Stimulated activated CD4-positive, alpha-beta T cell treated with anti-CD3 and anti-CD28 coated beads, Interleukin-12 subunit alpha, Interleukin-12 subunit beta, amount 100 ng/mL, for 24 hours (primary cell): ENCODE results near the gene HCRT.
"Not testable (repeated sequence)": the region's sequence is repeated elsewhere in the genome, so short reads cannot be mapped to it uniquely, and the experiment has no call there.

ENCODE experiments used
- DNase-seq, 2 experiments: peaks; one replicate each; pipeline ENCODE4 v3.0.0-alpha.2; 2020; ENCODE audit warnings: low read depth in 2 of 2

HCRT gene

GRCh38 chr17:42179911-42180410, 5.3 kb downstream of the HCRT start:
- peak in 1 of 2 experiments; percentile 24 for DNase-seq

DNA sequence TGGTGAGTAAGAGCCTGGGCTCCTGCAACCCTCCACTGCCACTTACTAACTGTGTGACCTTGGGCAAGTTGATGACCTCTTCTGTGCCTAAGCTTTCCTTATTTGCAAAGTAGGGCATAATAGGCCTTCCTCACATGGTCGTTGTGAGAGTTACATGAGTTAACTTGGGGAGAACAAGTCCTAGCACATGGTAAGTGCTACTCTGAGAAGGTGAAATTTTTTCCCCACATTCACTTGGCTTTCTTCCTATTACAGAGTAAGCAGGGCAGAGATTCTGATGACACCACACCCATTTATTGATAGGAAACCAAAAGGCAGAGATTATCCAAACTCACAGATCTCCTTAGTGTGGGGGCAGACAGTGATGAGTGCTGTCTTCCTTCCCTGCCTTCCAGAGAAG, 5.9 kb downstream of the HCRT start:
- no peak for DNase-seq

GRCh38 chr17:42178817-42179216, 6.4 kb downstream of the HCRT start:
- DNase-seq, result no peak

DNA sequence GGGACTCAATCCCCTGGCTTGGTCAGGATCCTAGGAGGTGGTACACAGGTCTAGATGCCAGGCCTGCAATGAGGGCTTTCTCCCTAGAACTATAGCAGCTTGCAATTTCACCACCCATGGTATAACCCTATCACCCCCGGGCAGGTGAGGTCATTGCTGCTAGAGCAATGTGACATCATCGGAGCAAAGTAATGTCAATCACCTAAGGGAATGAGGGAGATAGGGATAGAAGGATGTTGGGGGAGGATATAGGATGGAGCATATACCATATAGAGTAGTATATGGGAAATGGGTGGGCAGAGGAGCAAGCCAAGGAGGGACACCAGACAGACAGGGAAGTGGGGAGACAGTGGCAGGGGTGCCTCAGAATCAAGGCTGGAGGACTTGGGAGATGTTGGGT, 7.6 kb downstream of the HCRT start:
- no peak for DNase-seq

GRCh38 chr17:42174126-42174783, 11.0 kb downstream of the HCRT start:
- DNase-seq, result no peak

DNA sequence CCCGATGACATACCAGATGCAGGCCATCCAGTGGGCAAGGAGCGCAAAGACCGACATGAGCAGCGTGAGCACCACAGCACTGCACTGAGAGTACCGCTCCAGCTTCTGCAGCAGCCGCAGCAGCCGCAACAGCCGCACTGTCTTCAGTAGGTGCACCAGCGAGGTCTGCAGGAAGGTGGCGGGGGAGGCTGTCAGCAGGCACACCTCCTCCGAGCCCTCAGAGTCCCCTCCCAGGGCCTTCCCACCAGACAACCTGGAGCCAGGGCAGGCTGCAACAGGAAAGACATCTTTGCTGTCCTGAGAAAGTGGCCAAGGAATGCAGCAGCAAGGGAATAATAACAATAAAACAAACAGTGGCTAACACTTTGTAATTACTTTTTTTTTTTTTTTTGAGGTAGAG, 13.4 kb downstream of the HCRT start:
- DNase-seq, result no peak

DNA sequence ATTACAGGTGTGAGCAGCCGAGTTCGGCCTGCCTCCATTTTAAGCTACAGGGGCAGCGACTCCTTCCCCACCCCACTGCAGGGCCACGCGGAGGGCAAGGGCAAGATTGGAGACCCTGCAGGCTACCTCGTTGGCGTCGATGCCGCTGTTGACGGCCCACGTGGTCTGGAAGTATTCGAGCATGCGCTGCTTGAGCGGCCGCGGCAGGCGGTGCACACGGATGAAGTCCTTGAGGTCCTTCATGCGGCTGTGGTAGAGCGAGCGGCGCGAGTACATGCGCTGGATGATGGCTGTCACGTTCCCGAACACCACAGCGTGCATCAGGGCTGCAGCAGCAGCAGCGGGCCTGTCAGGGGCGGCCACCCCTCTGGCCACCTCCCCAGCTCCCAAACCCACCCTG, 15.9 kb downstream of the HCRT start:
- no peak for DNase-seq

DNA sequence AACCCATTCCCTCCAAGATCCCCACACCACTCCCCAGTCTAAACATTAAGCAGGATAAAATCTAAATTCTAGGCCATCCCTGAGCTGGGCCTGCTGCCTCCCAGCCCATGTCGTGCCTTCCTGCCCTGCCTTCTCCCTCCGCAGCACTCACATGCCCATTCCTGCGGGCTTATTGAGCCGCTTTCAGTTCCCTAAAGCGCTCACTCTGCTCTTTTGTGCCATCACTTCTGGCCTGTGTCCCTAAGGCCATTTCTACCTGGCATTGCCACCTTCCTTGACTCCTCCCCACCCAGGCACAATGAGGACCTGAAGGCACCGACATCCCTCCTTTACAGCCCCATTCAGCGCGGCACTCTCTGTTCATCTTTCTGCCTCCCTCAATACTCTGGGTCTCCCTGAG, 17.4 kb downstream of the HCRT start:
- no peak for DNase-seq

DNA sequence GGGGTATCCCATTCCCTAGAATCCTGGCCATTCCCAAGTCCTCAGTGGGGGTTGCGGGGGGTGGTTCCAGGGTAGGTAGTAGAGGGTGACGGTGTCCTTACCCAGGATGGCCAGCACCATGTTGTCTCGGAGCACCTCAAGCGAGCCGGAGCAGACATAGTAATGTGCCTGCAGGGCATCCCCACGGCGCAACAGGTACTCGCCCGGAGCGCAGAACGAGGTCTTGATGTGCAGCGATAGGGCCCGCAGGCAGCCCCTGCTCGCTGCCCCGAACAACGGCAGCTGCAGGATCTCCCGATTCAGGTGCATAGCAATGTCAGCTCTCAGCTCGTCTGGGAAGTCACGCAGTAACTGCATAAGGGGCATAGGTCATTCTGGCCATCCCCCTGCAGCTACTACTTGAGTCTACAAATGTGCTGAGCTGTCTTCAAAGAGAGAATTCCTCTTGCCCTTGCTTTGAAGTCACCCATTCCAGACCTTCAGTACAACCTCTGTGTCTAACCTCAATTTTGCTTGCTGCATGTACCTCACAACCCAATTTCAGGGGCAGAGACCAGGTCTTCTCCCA, 19.0 kb downstream of the HCRT start:
- DNase-seq, result no peak

GRCh38 chr17:42165751-42166150, 19.5 kb downstream of the HCRT start:
- no peak for DNase-seq

DNA sequence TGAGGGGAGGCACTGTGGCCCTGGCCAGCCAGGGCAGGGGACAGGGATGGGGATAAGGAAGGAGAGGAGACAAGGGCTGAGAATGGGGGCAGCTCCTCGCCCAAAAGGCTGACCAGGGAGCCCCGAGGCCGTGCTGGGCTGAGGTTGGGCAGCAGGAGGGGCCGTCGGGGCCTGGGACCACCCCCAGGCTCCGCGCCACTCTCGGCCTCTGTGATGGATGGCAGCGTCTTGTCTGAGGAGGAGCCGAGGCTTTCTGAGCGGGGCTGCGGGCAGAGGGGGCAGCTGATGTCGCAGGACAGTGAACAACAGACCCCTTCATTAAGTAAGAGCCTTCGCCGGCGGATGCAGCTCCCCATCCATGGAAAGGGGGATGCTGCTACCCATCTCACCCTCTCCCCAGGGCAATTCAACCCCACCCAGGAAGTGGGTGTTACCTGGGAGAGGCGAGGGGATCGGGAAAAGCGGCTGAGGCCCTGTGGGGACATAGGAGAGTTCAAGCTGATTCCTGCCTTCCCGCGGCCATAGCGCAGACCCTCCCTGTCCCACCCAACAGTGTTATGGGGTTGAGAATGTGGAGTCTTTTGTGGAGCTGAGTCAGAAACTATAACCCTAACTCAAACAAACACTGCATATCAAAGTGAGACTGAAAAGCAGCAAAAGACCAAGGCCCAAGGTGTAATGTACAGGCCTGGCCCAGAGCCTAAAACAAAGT, 21.4 kb downstream of the HCRT start:
- DNase-seq, result no peak

GRCh38 chr17:42163113-42163512, 22.1 kb downstream of the HCRT start:
- DNase-seq, result peak in 1 of 2 experiments; percentile 46

DNA sequence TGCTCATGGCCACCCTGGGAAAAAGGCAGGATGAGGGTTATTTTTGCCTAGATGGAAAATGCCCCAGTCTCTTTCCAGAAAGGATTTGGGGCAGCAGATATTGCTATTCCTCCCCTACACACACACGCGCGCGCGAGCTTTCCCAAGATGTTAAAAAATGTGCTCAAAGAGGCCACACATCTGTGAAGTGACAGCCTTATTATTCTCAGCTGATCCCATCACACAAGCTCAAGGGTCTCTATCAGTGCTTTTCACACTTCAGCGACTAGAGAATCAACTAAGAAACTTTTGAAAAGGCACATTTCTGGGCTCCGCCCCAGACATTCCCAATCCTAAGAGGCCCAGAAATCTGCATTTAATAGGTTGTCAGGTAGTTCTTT, 24.7 kb downstream of the HCRT start:
- no peak for DNase-seq

GRCh38 chr17:42159796-42160530, 25.3 kb downstream of the HCRT start:
- DNase-seq, result no peak

DNA sequence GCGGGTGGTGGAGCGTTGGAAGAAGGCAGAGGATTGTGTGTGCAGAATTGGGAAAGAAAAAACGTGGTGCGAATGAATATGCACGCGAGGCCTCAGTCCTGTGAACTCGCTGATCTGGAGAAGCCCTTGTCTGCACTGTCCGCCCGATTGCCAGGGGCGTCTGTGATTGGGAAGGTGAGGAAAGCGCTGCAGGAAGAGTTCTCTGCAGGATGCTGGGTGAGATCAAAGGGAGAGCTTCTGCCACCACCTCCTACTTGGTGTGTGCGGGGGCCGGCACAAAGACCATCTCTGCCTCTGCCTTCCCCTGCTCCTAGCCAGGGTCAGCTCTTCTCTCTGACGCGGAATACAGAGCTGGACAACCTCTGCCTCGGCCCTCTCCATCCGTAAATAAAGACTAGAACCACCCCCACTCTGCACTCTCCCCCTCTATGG, 29.6 kb downstream of the HCRT start:
- no peak for DNase-seq

GRCh38 chr17:42153919-42154742, 31.1 kb downstream of the HCRT start:
- DNase-seq, result no peak

DNA sequence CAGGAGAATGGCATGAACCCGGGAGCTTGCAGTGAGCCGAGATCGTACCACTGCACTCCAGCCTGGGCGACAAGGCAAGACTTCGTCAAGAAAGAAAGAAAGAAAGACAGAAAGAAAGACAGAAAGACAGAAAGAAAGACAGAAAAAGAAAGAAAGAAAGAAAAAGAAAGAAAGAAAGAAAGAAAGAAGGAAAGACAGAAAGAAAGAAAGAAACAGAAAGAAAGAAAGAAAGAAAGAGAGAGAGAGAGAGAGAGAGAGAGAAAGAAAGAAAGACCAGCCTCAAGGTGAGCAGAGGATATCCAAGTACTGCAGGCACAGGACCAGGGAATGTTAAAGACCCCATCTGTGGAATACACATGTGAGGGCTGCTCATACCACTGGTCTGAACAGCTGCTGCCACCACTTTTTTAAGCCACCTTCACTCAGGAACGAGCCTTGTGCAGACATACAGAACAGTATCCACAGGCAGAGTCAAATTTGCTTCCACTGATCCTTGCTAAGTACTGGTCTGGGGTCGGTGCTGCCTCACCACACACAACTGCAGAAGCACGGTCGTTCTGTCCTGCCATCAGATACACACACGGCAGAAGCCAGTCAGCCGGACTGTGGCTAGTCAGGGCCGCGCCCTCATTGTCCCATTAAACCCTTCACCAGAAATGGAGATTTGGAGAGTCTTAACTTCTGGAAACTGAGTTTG, 38.2 kb downstream of the HCRT start:
- no peak for DNase-seq

- DNase-seq, result not testable (repeated sequence)
Measured at GRCh38 chr17:42143138-42143537, 42.1 kb downstream of the HCRT start.

DNA sequence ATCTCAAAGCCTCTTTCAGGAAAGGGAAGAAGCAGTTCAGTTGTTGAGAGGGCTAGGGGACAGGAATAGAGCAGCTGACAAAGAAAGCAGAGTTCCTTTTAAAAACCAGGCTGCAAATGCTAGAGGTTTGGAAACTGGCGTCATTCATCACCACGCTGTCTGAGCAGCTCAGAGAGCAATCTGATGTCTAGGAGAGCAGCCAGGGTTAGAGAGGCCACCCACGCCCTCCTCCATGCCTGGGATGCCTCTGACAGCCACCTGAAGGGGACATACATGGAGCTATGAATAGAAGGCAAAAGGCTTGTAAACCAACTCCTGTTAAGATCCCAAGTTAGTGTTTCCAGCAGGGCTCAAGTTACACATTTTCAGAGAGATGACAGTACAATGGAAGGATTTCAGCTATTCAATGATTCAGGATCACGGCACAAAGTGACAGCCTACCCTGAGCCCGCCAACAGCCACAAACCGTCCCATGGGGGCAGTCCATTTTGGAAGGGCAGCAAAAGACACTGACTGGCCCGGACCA, 42.8 kb downstream of the HCRT start:
- no peak for DNase-seq

DNA sequence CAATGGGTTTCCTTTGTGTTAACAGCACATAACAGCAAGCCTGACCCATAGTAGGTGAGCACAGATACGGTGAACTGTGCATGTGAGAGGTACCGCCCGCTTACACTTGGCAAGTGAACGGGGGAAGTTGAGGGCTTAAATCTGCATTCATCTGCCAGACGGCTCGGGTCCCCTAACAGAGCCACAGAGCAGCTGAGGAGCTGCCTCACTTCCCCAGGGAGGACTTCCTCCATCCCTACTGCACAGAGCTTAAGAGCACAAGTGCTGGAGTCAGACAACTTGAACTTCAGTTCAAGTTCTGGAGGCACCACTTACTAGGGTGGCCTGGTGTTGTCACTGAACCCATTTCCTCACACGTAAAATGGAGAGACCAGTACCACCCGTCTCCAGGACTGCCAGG, 43.9 kb downstream of the HCRT start:
- no peak for DNase-seq

GRCh38 chr17:42140690-42141089, 44.6 kb downstream of the HCRT start:
- not testable (repeated sequence) for DNase-seq
